ENCODE measurements around the gene OR51G2. TPM values are rescaled to one million over a fixed set of nuclear protein-coding genes. Genes with fewer than 3 reads are reported as not detected.
"Not testable (repeated sequence)": the region's sequence is repeated elsewhere in the genome, so short reads cannot be mapped to it uniquely, and the experiment has no call there.

OR51G2 gene
- total RNA-seq, 1 experiment from 2014 or later: not detected

DNA sequence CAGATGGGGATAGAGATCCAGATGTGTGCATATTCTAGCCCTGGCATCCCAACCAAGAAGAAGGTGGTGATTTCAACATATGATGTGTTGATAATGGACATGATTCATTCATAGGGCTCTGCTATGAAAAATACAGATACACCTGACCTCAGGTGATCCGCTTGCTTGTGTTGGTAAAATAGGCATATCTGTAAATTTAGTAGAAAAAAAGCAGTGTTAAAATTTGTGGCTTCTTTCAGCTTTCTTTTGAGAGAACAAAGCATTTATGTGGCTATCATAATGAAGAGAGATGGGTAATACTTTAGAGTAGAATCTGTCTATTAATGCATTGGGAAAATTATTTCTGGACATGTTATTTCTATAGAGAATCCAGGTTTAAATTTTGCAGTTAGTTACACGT, 36.5 kb upstream of the OR51G2 start, which contains the start of gene OR51A2:
OR51A2 (minus strand) TSS at position 101 of the 400 bp plus-strand sequence; CDS start at position 101, 0 bp downstream.
- H3K4me3 ChIP-seq (replicated peaks in 1 of 2; ENCODE audit: low read depth in 1 of 2, low read length in 2 of 2); H2AFZ ChIP-seq (ENCODE audit: low read depth, low read length, poor library complexity, severe bottlenecking); RAD21 ChIA-PET (ENCODE audit: low non-redundant PET in 1 of 2, low total read pairs in 2 of 2, uncharacterized antibody in 2 of 2, unreplicated experiment in 2 of 2); H4K20me1 ChIP-seq (ENCODE audit: insufficient read depth); H3K4me2 ChIP-seq (ENCODE audit: low read length); ATAC-seq; H3K9me2 ChIP-seq (ENCODE audit: insufficient read depth); H3K79me2 ChIP-seq (ENCODE audit: insufficient read depth, low read length); DNase-seq (ENCODE audit: low read depth, low spot score); CTCF ChIA-PET; H3K4me1 ChIP-seq (ENCODE audit: control insufficient read depth in 1 of 2, insufficient read depth in 2 of 2, low read length in 2 of 2); H3K9ac ChIP-seq (ENCODE audit: low read length); H3K27ac ChIP-seq (ENCODE audit: low read depth, low read length); POLR2A ChIA-PET; H3K36me3 ChIP-seq (ENCODE audit: control insufficient read depth in 1 of 2, insufficient read depth in 2 of 2, low read length in 2 of 2); BruUV-seq (replicated peaks); H3K9me3 ChIP-seq (ENCODE audit: control insufficient read depth in 1 of 2, insufficient read depth in 1 of 2, low read depth in 1 of 2, low read length in 2 of 2): not testable (repeated sequence)
- intact Hi-C loops (cut with micrococcal nuclease): loop anchor here (1.0 kb wide), 1 partner anchor 10 kb away; no protein-coding TSS in a partner anchor
- H3K27me3 ChIP-seq (ENCODE audit: insufficient read depth, low read length): peaks cover 14% of the 10 kb centered on the region; the same call in 1 of the 2 replicates

DNA sequence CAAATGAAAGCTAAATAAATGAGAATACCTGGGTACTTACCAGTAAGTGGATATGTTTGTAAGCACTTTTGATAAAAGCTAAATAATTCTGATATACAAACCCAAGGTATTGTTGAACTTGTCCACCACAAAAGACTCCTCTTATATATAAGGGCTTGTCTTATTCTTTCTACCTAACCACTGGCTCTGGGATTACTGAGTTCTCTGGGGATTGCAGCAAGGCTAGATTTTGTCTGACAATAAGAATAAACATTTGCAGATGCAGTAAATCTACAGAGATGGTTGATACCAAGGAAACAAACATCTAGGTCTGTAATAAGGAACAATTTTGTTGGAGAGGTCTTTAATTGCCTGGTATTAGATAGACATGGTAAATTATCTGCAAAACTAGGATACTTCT, 28.4 kb upstream of the OR51G2 start, which contains the start of gene OR51A4:
OR51A4 (minus strand) TSS at position 101 of the 400 bp plus-strand sequence. CDS start 505 bp downstream, outside the sequence.
- ATAC-seq (no peak), DNase-seq (ENCODE audit: low read depth, low spot score) (no peak)
- no peaks in the 10 kb centered on the region for H3K36me3 ChIP-seq (ENCODE audit: control insufficient read depth in 1 of 2, insufficient read depth in 2 of 2, low read length in 2 of 2)
- intact Hi-C loops (cut with micrococcal nuclease): no loop called here
- POLR2A ChIA-PET: no interaction called here
- RAD21 ChIA-PET (ENCODE audit: low non-redundant PET in 1 of 2, low total read pairs in 2 of 2, uncharacterized antibody in 2 of 2, unreplicated experiment in 2 of 2): no interaction called here
- H3K9me3 ChIP-seq (ENCODE audit: control insufficient read depth in 1 of 2, insufficient read depth in 1 of 2, low read depth in 1 of 2, low read length in 2 of 2): no peaks in the 10 kb centered on the region
- no peaks in the 10 kb centered on the region for H3K4me1 ChIP-seq (ENCODE audit: control insufficient read depth in 1 of 2, insufficient read depth in 2 of 2, low read length in 2 of 2)
- no peak within 1 kb of the TSS for H3K4me2 ChIP-seq (ENCODE audit: low read length)
- peaks cover 15% of the 10 kb centered on the region for H3K27me3 ChIP-seq (ENCODE audit: insufficient read depth, low read length)
- H3K4me3 ChIP-seq (replicated peaks in 1 of 2; ENCODE audit: low read depth in 1 of 2, low read length in 2 of 2): no peak within 1 kb of the TSS
- H4K20me1 ChIP-seq (ENCODE audit: insufficient read depth): no peaks in the 10 kb centered on the region; the same call in 1 of the 2 replicates
- H3K9ac ChIP-seq (ENCODE audit: low read length): no peak within 1 kb of the TSS
- no peaks in the 10 kb centered on the region for H3K9me2 ChIP-seq (ENCODE audit: insufficient read depth)
- H3K79me2 ChIP-seq (ENCODE audit: insufficient read depth, low read length): no peaks in the 10 kb centered on the region
- CTCF ChIA-PET: no interaction called here
- TF ChIP-seq, protein P1, sequence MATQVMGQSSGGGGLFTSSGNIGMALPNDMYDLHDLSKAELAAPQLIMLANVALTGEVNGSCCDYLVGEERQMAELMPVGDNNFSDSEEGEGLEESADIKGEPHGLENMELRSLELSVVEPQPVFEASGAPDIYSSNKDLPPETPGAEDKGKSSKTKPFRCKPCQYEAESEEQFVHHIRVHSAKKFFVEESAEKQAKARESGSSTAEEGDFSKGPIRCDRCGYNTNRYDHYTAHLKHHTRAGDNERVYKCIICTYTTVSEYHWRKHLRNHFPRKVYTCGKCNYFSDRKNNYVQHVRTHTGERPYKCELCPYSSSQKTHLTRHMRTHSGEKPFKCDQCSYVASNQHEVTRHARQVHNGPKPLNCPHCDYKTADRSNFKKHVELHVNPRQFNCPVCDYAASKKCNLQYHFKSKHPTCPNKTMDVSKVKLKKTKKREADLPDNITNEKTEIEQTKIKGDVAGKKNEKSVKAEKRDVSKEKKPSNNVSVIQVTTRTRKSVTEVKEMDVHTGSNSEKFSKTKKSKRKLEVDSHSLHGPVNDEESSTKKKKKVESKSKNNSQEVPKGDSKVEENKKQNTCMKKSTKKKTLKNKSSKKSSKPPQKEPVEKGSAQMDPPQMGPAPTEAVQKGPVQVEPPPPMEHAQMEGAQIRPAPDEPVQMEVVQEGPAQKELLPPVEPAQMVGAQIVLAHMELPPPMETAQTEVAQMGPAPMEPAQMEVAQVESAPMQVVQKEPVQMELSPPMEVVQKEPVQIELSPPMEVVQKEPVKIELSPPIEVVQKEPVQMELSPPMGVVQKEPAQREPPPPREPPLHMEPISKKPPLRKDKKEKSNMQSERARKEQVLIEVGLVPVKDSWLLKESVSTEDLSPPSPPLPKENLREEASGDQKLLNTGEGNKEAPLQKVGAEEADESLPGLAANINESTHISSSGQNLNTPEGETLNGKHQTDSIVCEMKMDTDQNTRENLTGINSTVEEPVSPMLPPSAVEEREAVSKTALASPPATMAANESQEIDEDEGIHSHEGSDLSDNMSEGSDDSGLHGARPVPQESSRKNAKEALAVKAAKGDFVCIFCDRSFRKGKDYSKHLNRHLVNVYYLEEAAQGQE (IDR thresholded peaks at IDR 0.05; ENCODE audit: low read depth): no peak
- TF ChIP-seq CBX3 (IDR thresholded peaks at IDR 0.05; ENCODE audit: low read depth) (no peak), FOSL1 (IDR thresholded peaks at IDR 0.05; ENCODE audit: low read depth) (no peak), POLR2AphosphoS5 (IDR thresholded peaks at IDR 0.05; ENCODE audit: low read depth, low read length) (no peak), POLR2A (IDR thresholded peaks at IDR 0.05; ENCODE audit: borderline replicate concordance, extremely low read depth, insufficient read depth, insufficient read length) (no peak), ZNF274 (IDR thresholded peaks at IDR 0.05; ENCODE audit: low read depth, low read length) (no peak), ZFX (IDR thresholded peaks at IDR 0.05) (no peak)
- no peak within 1 kb of the TSS for H3K27ac ChIP-seq (ENCODE audit: low read depth, low read length)
- BruUV-seq (replicated peaks): no TSS peak
- H2AFZ ChIP-seq (ENCODE audit: low read depth, low read length, poor library complexity, severe bottlenecking): no peak within 1 kb of the TSS
